HEK293 (cell line): ENCODE measurements around the gene KRT38.
A peak's percentile ranks its signal among the peaks of the same experiment; 100 is the strongest.

Experiments used
- CTCF ChIA-PET: fragments of 350-600 bp; formaldehyde crosslinking; extraction: SDS; loops from one replicate; lab custom pipeline; 2021; ENCODE audit warnings: antibody characterized with exemption; lab: Yijun Ruan, JAX
- POLR2A ChIA-PET: fragments of 300-600 bp; formaldehyde crosslinking; extraction: SDS; loops from one replicate; lab custom pipeline; 2020; ENCODE audit warnings: antibody characterized with exemption, inconsistent platforms; lab: Yijun Ruan, JAX
- H3K27ac ChIP-seq: fragments of 200-500 bp; sonication (Bioruptor generic); 2 replicates; pipeline ENCODE4 v1.5.1; 2014; ENCODE audit warnings: low read depth, low read length, control low read depth, inconsistent platforms; ENCODE audit errors: extremely low read depth
- H3K36me3 ChIP-seq, 2 experiments: fragments of 200-500 bp in 1 of 2; sonication (Bioruptor generic) in 1 of 2; 1 replicate in 1 of 2; 2 replicates in 1 of 2; pipeline ENCODE4 v1.5.1; 2014 to 2017; ENCODE audit warnings: inconsistent platforms in 2 of 2, low read length in 2 of 2; ENCODE audit not compliant: control insufficient read depth in 2 of 2, insufficient read depth in 1 of 2
- H3K4me1 ChIP-seq: fragments of 200-500 bp; sonication (Bioruptor generic); 2 replicates; pipeline ENCODE4 v1.5.1; 2014; ENCODE audit warnings: mild to moderate bottlenecking, low read length, inconsistent platforms; ENCODE audit not compliant: control insufficient read depth, insufficient read depth
- H3K4me3 ChIP-seq: 2 replicates; pipeline ENCODE4 v1.5.1; 2011; ENCODE audit warnings: low read depth, mild to moderate bottlenecking, control low read depth, low read length, moderate library complexity
- H3K9me3 ChIP-seq: fragments of 200-500 bp; sonication (Bioruptor generic); 2 replicates; pipeline ENCODE4 v1.5.1; 2014; ENCODE audit warnings: low read depth, low read length, inconsistent platforms; ENCODE audit not compliant: control insufficient read depth, insufficient read depth
- BCL11B ChIP-seq: fragments of 450-650 bp; formaldehyde crosslinking; IDR thresholded peaks from 2 replicates; pipeline ENCODE4 v1.5.1; 2016; ENCODE audit warnings: low read depth, missing biosample characterization, missing genetic modification characterization
- HOXC10 ChIP-seq: sonication (generic); formaldehyde crosslinking; IDR thresholded peaks from 2 replicates; pipeline ENCODE4 v1.8.1; 2023; ENCODE audit warnings: mild to moderate bottlenecking, missing genetic modification reagents
- SCRT1 ChIP-seq: fragments of 450-650 bp; formaldehyde crosslinking; IDR thresholded peaks from 2 replicates; pipeline ENCODE4 v1.5.1; 2016; ENCODE audit warnings: missing biosample characterization, missing genetic modification characterization, borderline replicate concordance
- SETDB1 ChIP-seq: IDR thresholded peaks from one replicate; pipeline ENCODE4 v1.6.1; 2017; ENCODE audit warnings: mild to moderate bottlenecking, low read length, moderate library complexity, mixed read lengths; ENCODE audit not compliant: insufficient read length
- SP7 ChIP-seq: fragments of 450-650 bp; formaldehyde crosslinking; IDR thresholded peaks from 2 replicates; pipeline ENCODE4 v1.5.1; 2016; ENCODE audit warnings: missing biosample characterization, missing genetic modification characterization
- TRIM28 ChIP-seq: IDR thresholded peaks from 2 replicates; pipeline ENCODE4 v1.6.1; 2011; ENCODE audit warnings: low read length, control low read depth, borderline replicate concordance
- ZBTB1 ChIP-seq: fragments of 450-650 bp; formaldehyde crosslinking; IDR thresholded peaks from 2 replicates; pipeline ENCODE4 v1.5.1; 2016; ENCODE audit warnings: missing biosample characterization, missing genetic modification characterization
- ZBTB17 ChIP-seq: fragments of 450-650 bp; formaldehyde crosslinking; IDR thresholded peaks from 2 replicates; pipeline ENCODE4 v1.5.1; 2016; ENCODE audit warnings: missing biosample characterization, missing genetic modification characterization
- ZIC2 ChIP-seq: fragments of 450-650 bp; formaldehyde crosslinking; IDR thresholded peaks from 2 replicates; pipeline ENCODE4 v1.5.1; 2016; ENCODE audit warnings: missing biosample characterization, missing genetic modification characterization
- ZNF10 ChIP-seq: fragments of 450-650 bp; formaldehyde crosslinking; IDR thresholded peaks from 2 replicates; pipeline ENCODE4 v1.5.1; 2017; ENCODE audit warnings: missing biosample characterization, missing genetic modification characterization
- ZNF114 ChIP-seq: fragments of 450-650 bp; formaldehyde crosslinking; IDR thresholded peaks from 2 replicates; pipeline ENCODE4 v1.5.0; 2017; ENCODE audit warnings: missing biosample characterization, missing genetic modification characterization
- ZNF221 ChIP-seq: fragments of 450-650 bp; formaldehyde crosslinking; IDR thresholded peaks from 2 replicates; pipeline ENCODE4 v1.5.1; 2017; ENCODE audit warnings: missing biosample characterization, missing genetic modification characterization, borderline replicate concordance
- ZNF274 ChIP-seq, 2 experiments: fragments of 200-500 bp in 1 of 2; fragments of 450-650 bp in 1 of 2; sonication (Bioruptor generic) in 1 of 2; formaldehyde crosslinking in 1 of 2; IDR thresholded peaks; 2 replicates each; pipeline versions ENCODE4 v1.5.1 to v1.6.1; 2014 to 2016; ENCODE audit warnings: borderline replicate concordance in 1 of 2, inconsistent platforms in 1 of 2, low read length in 1 of 2, missing biosample characterization in 1 of 2, missing genetic modification characterization in 1 of 2
- ZNF341 ChIP-seq: fragments of 450-650 bp; formaldehyde crosslinking; IDR thresholded peaks from 2 replicates; pipeline ENCODE4; 2016; ENCODE audit warnings: low read depth, missing biosample characterization, missing genetic modification characterization
- ZNF354C ChIP-seq: fragments of 450-650 bp; formaldehyde crosslinking; IDR thresholded peaks from 2 replicates; pipeline ENCODE4 v1.5.1; 2016; ENCODE audit warnings: missing biosample characterization, missing genetic modification characterization, low read depth, borderline replicate concordance
- ZNF37A ChIP-seq: fragments of 450-650 bp; IDR thresholded peaks from 2 replicates; pipeline ENCODE4 v1.5.1; 2018; ENCODE audit warnings: missing biosample characterization, missing genetic modification characterization
- ZNF426 ChIP-seq: fragments of 450-650 bp; formaldehyde crosslinking; IDR thresholded peaks from 2 replicates; pipeline ENCODE4 v1.5.1; 2017; ENCODE audit warnings: missing biosample characterization, missing genetic modification characterization, mild to moderate bottlenecking, inconsistent platforms, moderate library complexity
- ZNF433 ChIP-seq: fragments of 450-650 bp; formaldehyde crosslinking; IDR thresholded peaks from 2 replicates; pipeline ENCODE4 v1.5.1; 2016; ENCODE audit warnings: missing biosample characterization, missing genetic modification characterization, low read depth
- ZNF654 ChIP-seq: fragments of 450-650 bp; formaldehyde crosslinking; IDR thresholded peaks from 2 replicates; pipeline ENCODE4 v1.5.1; 2016; ENCODE audit warnings: low read depth, missing biosample characterization, missing genetic modification characterization
- ZNF670 ChIP-seq: fragments of 450-650 bp; formaldehyde crosslinking; IDR thresholded peaks from 2 replicates; pipeline ENCODE4 v1.5.1; 2016; ENCODE audit warnings: missing biosample characterization, missing genetic modification characterization, low read depth
- ZNF701 ChIP-seq: fragments of 450-650 bp; formaldehyde crosslinking; IDR thresholded peaks from 2 replicates; pipeline ENCODE4 v1.5.1; 2016; ENCODE audit warnings: missing biosample characterization, missing genetic modification characterization
- ZSCAN16 ChIP-seq: fragments of 450-650 bp; formaldehyde crosslinking; IDR thresholded peaks from 2 replicates; pipeline ENCODE4 v1.5.1; 2016; ENCODE audit warnings: missing biosample characterization, missing genetic modification characterization
- TF ChIP-seq, protein P1 (sequence below): fragments of 450-650 bp; formaldehyde crosslinking; IDR thresholded peaks from 2 replicates; pipeline ENCODE4 v1.5.1; 2016; ENCODE audit warnings: missing biosample characterization, missing genetic modification characterization
- TF ChIP-seq, protein P2 (sequence below): fragments of 450-650 bp; IDR thresholded peaks from 2 replicates; pipeline ENCODE4 v1.5.1; 2018; ENCODE audit warnings: missing biosample characterization, mild to moderate bottlenecking, missing genetic modification characterization

Gene KRT38

DNA sequence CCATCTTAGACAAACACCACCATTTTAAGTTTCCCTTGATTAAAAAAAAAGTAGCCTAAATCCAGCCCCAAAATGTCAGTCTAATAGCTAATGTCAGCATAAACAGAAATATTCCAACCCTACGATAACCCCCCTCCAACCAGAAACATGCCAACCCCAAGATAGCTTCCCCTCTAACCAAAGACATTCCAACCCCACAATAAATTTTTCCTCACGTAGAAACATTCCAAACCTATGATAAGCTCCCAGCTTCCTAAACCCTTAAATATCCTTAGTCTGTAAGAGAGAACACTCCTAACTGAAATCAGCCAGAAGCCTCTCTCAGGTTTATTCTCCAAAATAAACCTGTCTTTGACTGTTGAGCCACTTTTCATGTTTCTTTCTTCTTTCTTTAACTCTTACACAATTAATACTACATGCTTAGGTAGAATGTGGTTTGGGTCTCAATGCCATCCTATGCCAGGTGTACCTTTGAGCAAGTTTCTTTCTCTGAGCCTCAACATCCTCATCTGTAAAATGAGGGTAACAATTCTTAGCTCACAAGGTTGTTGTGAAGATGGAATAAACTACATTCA is 10.5 kb upstream of the KRT38 start:
- TF ChIP-seq ZNF341 (tag by site-specific recombination) = no peak
- TF ChIP-seq, protein P1, sequence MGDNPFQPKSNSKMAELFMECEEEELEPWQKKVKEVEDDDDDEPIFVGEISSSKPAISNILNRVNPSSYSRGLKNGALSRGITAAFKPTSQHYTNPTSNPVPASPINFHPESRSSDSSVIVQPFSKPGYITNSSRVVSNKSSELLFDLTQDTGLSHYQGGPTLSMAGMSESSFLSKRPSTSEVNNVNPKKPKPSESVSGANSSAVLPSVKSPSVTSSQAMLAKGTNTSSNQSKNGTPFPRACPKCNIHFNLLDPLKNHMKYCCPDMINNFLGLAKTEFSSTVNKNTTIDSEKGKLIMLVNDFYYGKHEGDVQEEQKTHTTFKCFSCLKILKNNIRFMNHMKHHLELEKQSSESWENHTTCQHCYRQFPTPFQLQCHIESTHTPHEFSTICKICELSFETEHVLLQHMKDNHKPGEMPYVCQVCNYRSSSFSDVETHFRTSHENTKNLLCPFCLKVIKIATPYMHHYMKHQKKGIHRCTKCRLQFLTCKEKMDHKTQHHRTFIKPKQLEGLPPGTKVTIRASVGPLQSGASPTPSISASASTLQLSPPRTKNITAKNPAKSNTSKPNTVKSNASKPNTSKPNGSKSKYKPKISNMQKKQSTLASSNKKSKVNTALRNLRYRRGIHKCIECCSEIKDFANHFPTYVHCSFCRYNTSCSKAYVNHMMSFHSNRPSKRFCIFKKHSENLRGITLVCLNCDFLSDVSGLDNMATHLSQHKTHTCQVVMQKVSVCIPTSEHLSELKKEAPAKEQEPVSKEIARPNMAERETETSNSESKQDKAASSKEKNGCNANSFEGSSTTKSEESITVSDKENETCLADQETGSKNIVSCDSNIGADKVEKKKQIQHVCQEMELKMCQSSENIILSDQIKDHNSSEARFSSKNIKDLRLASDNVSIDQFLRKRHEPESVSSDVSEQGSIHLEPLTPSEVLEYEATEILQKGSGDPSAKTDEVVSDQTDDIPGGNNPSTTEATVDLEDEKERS = 0 out of 2 replicates have a peak, but pooled peaks have one; percentile 19
- no peak for TF ChIP-seq HOXC10 (CRISPR knock-in tag)
- peak; percentile 81 for TF ChIP-seq SETDB1
- no peak for TF ChIP-seq ZNF701 (tag by site-specific recombination)
- TF ChIP-seq TRIM28 = 0 out of 2 replicates have a peak, but pooled peaks have one; percentile 26
- TF ChIP-seq SCRT1 (tag by site-specific recombination) = no peak
- H3K4me3 ChIP-seq = no peak overlapping the region
- H3K36me3 ChIP-seq = no peaks in the 10 kb centered on the region
- H3K4me1 ChIP-seq = no peaks in the 10 kb centered on the region
- no peak overlapping the region for H3K27ac ChIP-seq
- CTCF ChIA-PET = interaction anchor here (0.6 to 2.2 kb wide), 4 partner anchors 47 to 215 kb away, joined by 3 to 7 read pairs (median 4); no protein-coding TSS in a partner anchor
- POLR2A ChIA-PET = no interaction called here
- H3K9me3 ChIP-seq = no peaks in the 10 kb centered on the region

DNA sequence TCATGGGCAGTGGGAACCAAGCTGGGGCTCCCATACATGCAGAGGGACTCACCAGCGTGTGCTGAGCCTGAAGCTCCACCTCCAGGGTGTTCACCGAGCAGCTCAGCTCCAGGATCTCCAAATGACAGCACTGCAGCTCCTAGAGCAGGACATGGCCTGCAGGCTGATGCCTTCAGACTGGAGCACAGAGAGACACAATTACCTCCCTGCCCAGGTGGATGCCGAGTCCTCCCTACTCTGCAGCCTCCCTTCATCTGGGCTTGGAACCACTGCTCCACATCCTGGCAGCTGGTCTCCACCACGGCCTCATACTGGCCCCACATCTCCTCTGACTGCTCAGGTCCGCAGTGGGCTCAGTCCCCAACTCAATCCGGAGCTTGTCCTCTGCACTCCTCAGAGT is 8.2 kb upstream of the KRT38 start:
- Histone ChIP-seq H3K4me3 (no peak overlapping the region), H3K9me3 (no peaks in the 10 kb centered on the region), H3K27ac (no peak overlapping the region), H3K4me1 (no peaks in the 10 kb centered on the region)
- POLR2A ChIA-PET = no interaction called here
- no peak for TF ChIP-seq ZNF37A (tag by site-specific recombination)
- no peak for TF ChIP-seq ZNF10
- TF ChIP-seq SP7 = no peak
- TF ChIP-seq, protein P2, sequence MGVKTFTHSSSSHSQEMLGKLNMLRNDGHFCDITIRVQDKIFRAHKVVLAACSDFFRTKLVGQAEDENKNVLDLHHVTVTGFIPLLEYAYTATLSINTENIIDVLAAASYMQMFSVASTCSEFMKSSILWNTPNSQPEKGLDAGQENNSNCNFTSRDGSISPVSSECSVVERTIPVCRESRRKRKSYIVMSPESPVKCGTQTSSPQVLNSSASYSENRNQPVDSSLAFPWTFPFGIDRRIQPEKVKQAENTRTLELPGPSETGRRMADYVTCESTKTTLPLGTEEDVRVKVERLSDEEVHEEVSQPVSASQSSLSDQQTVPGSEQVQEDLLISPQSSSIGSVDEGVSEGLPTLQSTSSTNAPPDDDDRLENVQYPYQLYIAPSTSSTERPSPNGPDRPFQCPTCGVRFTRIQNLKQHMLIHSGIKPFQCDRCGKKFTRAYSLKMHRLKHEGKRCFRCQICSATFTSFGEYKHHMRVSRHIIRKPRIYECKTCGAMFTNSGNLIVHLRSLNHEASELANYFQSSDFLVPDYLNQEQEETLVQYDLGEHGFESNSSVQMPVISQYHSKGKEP = no peak
- TF ChIP-seq ZNF433 (tag by site-specific recombination) = no peak
- no peak for TF ChIP-seq ZIC2
- no peak for TF ChIP-seq ZNF221
- TF ChIP-seq ZNF426 = no peak
- no peak for TF ChIP-seq ZBTB1 (tag by site-specific recombination)
- TF ChIP-seq ZNF670 (tag by site-specific recombination) = no peak
- TF ChIP-seq ZBTB17 = no peak
- no peak for TF ChIP-seq BCL11B (tag by site-specific recombination)
- no peak for TF ChIP-seq SETDB1
- TF ChIP-seq, all 188 proteins: peak for 0
- CTCF ChIA-PET = interaction anchor here (1.0 kb wide), 1 partner anchor 31 kb away, joined by 4 read pairs; no protein-coding TSS in a partner anchor
- no peaks in the 10 kb centered on the region for H3K36me3 ChIP-seq

DNA sequence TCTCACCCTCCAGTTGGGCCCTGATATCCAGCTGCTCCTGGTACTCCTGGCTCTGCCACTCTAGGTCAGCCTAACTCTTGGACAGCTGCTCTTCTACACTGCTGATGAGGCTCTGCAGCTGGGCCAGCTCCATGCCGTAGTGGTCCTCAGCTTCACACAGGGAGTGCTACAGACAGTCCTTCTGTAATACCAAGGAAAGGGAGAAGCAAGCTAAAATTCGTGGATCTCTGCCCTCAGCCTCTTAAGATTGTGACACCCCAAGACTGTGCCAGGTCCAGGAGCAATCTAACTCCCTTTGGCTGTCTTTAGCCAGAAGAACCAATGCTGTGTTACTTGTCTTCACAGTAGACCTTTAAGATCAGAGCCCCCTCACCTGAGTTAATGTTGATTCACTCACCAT is 7.7 kb upstream of the KRT38 start:
- Histone ChIP-seq H3K9me3 (no peaks in the 10 kb centered on the region), H3K27ac (no peak overlapping the region), H3K4me1 (no peaks in the 10 kb centered on the region), H3K4me3 (no peak overlapping the region), H3K36me3 (no peaks in the 10 kb centered on the region)
- no peak for TF ChIP-seq ZSCAN16 (tag by site-specific recombination)
- TF ChIP-seq ZNF354C (tag by site-specific recombination) = no peak
- no peak for TF ChIP-seq ZNF426
- TF ChIP-seq ZNF274 (IDR thresholded peaks at IDR 0.05; ENCODE audit: low read length) = no peak
- TF ChIP-seq ZNF274 (tag by site-specific recombination; IDR thresholded peaks at IDR 0.05; ENCODE audit: borderline replicate concordance) = no peak
- TF ChIP-seq ZNF654 = no peak
- no peak for TF ChIP-seq ZNF114 (tag by site-specific recombination)
- POLR2A ChIA-PET = no interaction called here
- CTCF ChIA-PET = interaction anchor here (1.0 to 1.6 kb wide), 2 partner anchors 31 to 200 kb away, joined by 4 to 6 read pairs; no protein-coding TSS in a partner anchor
